K562 (cell line): ENCODE results near the gene UBA1. TPM values are rescaled to one million over a fixed set of nuclear protein-coding genes. Genes with fewer than 3 reads are reported as not detected.
A peak's percentile ranks its signal among the peaks of the same experiment; 100 is the strongest.

Experiments
- BRF1 ChIP-seq: IDR thresholded peaks from 3 replicates; pipeline ENCODE4 v1.6.1; 2011; ENCODE audit warnings: borderline replicate concordance, mild to moderate bottlenecking; ENCODE audit not compliant: insufficient read length; ENCODE audit errors: extremely low read depth
- CC2D1A ChIP-seq: fragments of 450-650 bp; IDR thresholded peaks from 2 replicates; pipeline ENCODE4 v1.6.1; 2017; ENCODE audit warnings: mild to moderate bottlenecking
- CTCFL ChIP-seq: IDR thresholded peaks from 2 replicates; pipeline ENCODE4 v1.6.1; 2011; ENCODE audit warnings: borderline replicate concordance, low read depth, mild to moderate bottlenecking, moderate library complexity, low read length; ENCODE audit not compliant: insufficient read depth, poor library complexity, severe bottlenecking
- DIDO1 ChIP-seq: fragments of 450-650 bp; IDR thresholded peaks from 2 replicates; pipeline ENCODE4 v1.6.1; 2016; ENCODE audit warnings: low read depth, missing biosample characterization, missing genetic modification characterization
- DNMT1 ChIP-seq: fragments of 450-650 bp; IDR thresholded peaks from 2 replicates; pipeline ENCODE4 v1.6.1; 2016; ENCODE audit warnings: antibody characterized with exemption, mild to moderate bottlenecking
- ELF4 ChIP-seq: fragments of 450-650 bp; formaldehyde crosslinking; IDR thresholded peaks from 2 replicates; pipeline ENCODE4 v1.4.0; 2022; ENCODE audit warnings: missing genetic modification characterization
- ETV5 ChIP-seq: sonication (generic); formaldehyde crosslinking; IDR thresholded peaks from 2 replicates; pipeline ENCODE4 v1.4.0; 2020; ENCODE audit warnings: low read depth, mild to moderate bottlenecking, missing genetic modification reagents
- HMGN3 ChIP-seq: IDR thresholded peaks from 2 replicates; pipeline ENCODE4 v1.6.1; 2011; ENCODE audit warnings: borderline replicate concordance, low read depth, mild to moderate bottlenecking, mixed read lengths, low read length; ENCODE audit not compliant: insufficient read length; ENCODE audit errors: extremely low read depth
- JUN ChIP-seq, 2 experiments: sonication (generic) in 1 of 2; formaldehyde crosslinking in 1 of 2; IDR thresholded peaks; 2 replicates each; pipeline versions ENCODE4 v1.6.1 to v1.8.0; 2012 to 2022; ENCODE audit warnings: borderline replicate concordance in 2 of 2, mild to moderate bottlenecking in 2 of 2, improper control_type of control experiment in 1 of 2, low read depth in 1 of 2, low read length in 1 of 2, missing genetic modification reagents in 1 of 2
- LEF1 ChIP-seq: fragments of 450-650 bp; IDR thresholded peaks from 2 replicates; pipeline ENCODE4 v1.6.1; 2016; ENCODE audit warnings: mild to moderate bottlenecking
- NFYB ChIP-seq: IDR thresholded peaks from 2 replicates; pipeline ENCODE4 v1.6.1; 2011; ENCODE audit warnings: mild to moderate bottlenecking, moderate library complexity; ENCODE audit not compliant: insufficient read length; ENCODE audit errors: extremely low read depth
- NR4A1 ChIP-seq, 2 experiments: fragments of 250-450 bp in 1 of 2; fragments of 450-650 bp in 1 of 2; sonication (Bioruptor Pico) in 1 of 2; IDR thresholded peaks; 2 replicates each; pipeline versions ENCODE4 v1.4.0 to v1.6.1; 2016 to 2020; ENCODE audit warnings: mild to moderate bottlenecking in 2 of 2, missing compliant biosample characterization in 1 of 2, missing genetic modification characterization in 1 of 2, moderate library complexity in 1 of 2
- POLR2B ChIP-seq: fragments of 450-650 bp; IDR thresholded peaks from 2 replicates; pipeline ENCODE4 v1.6.1; 2018; ENCODE audit warnings: low read depth; ENCODE audit not compliant: partially characterized antibody
- RUNX1 ChIP-seq: sonication (generic); IDR thresholded peaks from 2 replicates; pipeline ENCODE4 v1.6.1; 2016; ENCODE audit warnings: antibody characterized with exemption, low read depth
- SNRNP70 ChIP-seq: fragments of 200-400 bp; formaldehyde crosslinking; optimal IDR thresholded peaks from 2 replicates; pipeline ENCODE3; 2017; ENCODE audit warnings: low read depth, low read length
- SREBF2 ChIP-seq: sonication (generic); formaldehyde crosslinking; IDR thresholded peaks from 2 replicates; pipeline ENCODE4 v1.4.0; 2020; ENCODE audit warnings: mild to moderate bottlenecking, missing genetic modification reagents
- STAT5B ChIP-seq: fragments of 250-450 bp; sonication (Bioruptor Pico); IDR thresholded peaks from 2 replicates; pipeline ENCODE4 v1.8.0; 2021; ENCODE audit warnings: mild to moderate bottlenecking, inconsistent platforms
- THRB ChIP-seq: fragments of 450-650 bp; formaldehyde crosslinking; conservative IDR thresholded peaks from 2 replicates; pipeline ENCODE4 v1.4.0; 2022; ENCODE audit warnings: mild to moderate bottlenecking, missing genetic modification characterization
- ZFP30 ChIP-seq: fragments of 250-450 bp; sonication (Bioruptor Pico); IDR thresholded peaks from 2 replicates; pipeline ENCODE4 v1.8.0; 2022; ENCODE audit warnings: moderate library complexity, mild to moderate bottlenecking, inconsistent platforms, borderline replicate concordance
- ZNF197 ChIP-seq: fragments of 200-800 bp; sonication (Bioruptor generic); IDR thresholded peaks from 2 replicates; pipeline ENCODE4 v1.6.1; 2016; ENCODE audit warnings: low read depth, missing genetic modification characterization, missing compliant biosample characterization
- ZNF57 ChIP-seq: fragments of 450-650 bp; formaldehyde crosslinking; IDR thresholded peaks from 2 replicates; pipeline ENCODE4 v1.4.0; 2020; ENCODE audit warnings: mild to moderate bottlenecking, moderate library complexity
- ZNF583 ChIP-seq: fragments of 250-450 bp; sonication (Bioruptor Pico); IDR thresholded peaks from 2 replicates; pipeline ENCODE4 v1.4.0; 2020
- ZSCAN32 ChIP-seq: fragments of 450-650 bp; formaldehyde crosslinking; IDR thresholded peaks from 2 replicates; pipeline ENCODE4 v1.4.0; 2020; ENCODE audit warnings: mild to moderate bottlenecking, moderate library complexity
- polyA plus RNA-seq, 8 experiments: library from polyadenylated mRNA; depleted of rRNA in 4 of 8; stranded (reverse) in 5 of 8; unstranded in 3 of 8; fragments of >200 nt; fragmentation: Nextera tagmentation in 2 of 8; fragmentation: Illumina TruSeq in 1 of 8; extraction: Ambion mirVana in 2 of 8; extraction: Trizol in 1 of 8; gene quantifications; 2 replicates each; pipeline versions ENCODE4 v1.2.1 to v1.2.3, GENCODE V29; 2011 to 2014; ENCODE audit warnings: inconsistent platforms in 1 of 8, missing spikeins in 1 of 8
- total RNA-seq, 7 experiments: library from RNA; depleted of rRNA in 6 of 7; stranded (reverse); fragments of >200 nt in 6 of 7; fragmentation: Illumina TruSeq in 2 of 7; extraction: Trizol in 2 of 7; gene quantifications; 2 replicates each; pipeline versions ENCODE4 v1.2.1 to v1.2.3, GENCODE V29; 2011 to 2021; ENCODE audit warnings: low replicate concordance in 1 of 7

The UBA1 gene
- total and polyA plus RNA-seq, 9 of the 15 experiments (the other 6 are each of a cell fraction or from before 2014, with no cell fraction given), result 32.0 to 174 (median 93.6) TPM

- TF ChIP-seq ZSCAN32, result no peak
- TF ChIP-seq NR4A1 (CRISPR knock-in tag; IDR thresholded peaks at IDR 0.05), result no peak
- TF ChIP-seq NR4A1 (tag; IDR thresholded peaks at IDR 0.05), result no peak
- TF ChIP-seq ZFP30 (CRISPR knock-in tag), result no peak
- no peak for TF ChIP-seq LEF1
- TF ChIP-seq SREBF2, result no peak
- TF ChIP-seq DIDO1, result no peak
- no peak for TF ChIP-seq ZNF57 (CRISPR knock-in tag)
- TF ChIP-seq ZNF583 (CRISPR knock-in tag), result no peak
- no peak for TF ChIP-seq STAT5B (CRISPR knock-in tag)
- TF ChIP-seq DNMT1, result no peak
- no peak for TF ChIP-seq RUNX1
- TF ChIP-seq CC2D1A, result no peak
- no peak for TF ChIP-seq HMGN3
- TF ChIP-seq CTCFL, result no peak
- TF ChIP-seq NFYB, result no peak
- no peak for TF ChIP-seq ZNF197 (CRISPR knock-in tag)
- TF ChIP-seq POLR2B, result peak; percentile 53
- TF ChIP-seq BRF1, result no peak
- TF ChIP-seq ETV5 (CRISPR knock-in tag), result no peak
- no peak for TF ChIP-seq ELF4
- no peak for TF ChIP-seq JUN (IDR thresholded peaks at IDR 0.05; ENCODE audit: borderline replicate concordance, low read depth, low read length)
- TF ChIP-seq JUN (CRISPR knock-in tag; IDR thresholded peaks at IDR 0.05; ENCODE audit: borderline replicate concordance), result no peak
- TF ChIP-seq THRB, result peak; percentile 70
- TF ChIP-seq SNRNP70, result no peak
Measured at GRCh38 chrX:47230136-47230868, 36.7 kb downstream of the UBA1 start (continued).
